GM10266 (cell line): ENCODE results near the gene DEFB123.
"Not testable (repeated sequence)": the region's sequence is repeated elsewhere in the genome, so short reads cannot be mapped to it uniquely, and the experiment has no call there.

Experiments used
- DNase-seq: peaks from one replicate; pipeline ENCODE4 v3.0.0; 2012; ENCODE audit errors: extremely low spot score
- CTCF ChIP-seq: IDR thresholded peaks from 2 replicates; pipeline ENCODE4 v1.5.1; 2012; ENCODE audit warnings: mild to moderate bottlenecking, low read depth; ENCODE audit not compliant: control insufficient read depth, insufficient read depth; ENCODE audit errors: missing control alignments

Gene DEFB123

GRCh38 chr20:31449511-31450414, 9.3 kb downstream of the DEFB123 start:
- DNase-seq, result no peak
- no peak for TF ChIP-seq CTCF

DNA sequence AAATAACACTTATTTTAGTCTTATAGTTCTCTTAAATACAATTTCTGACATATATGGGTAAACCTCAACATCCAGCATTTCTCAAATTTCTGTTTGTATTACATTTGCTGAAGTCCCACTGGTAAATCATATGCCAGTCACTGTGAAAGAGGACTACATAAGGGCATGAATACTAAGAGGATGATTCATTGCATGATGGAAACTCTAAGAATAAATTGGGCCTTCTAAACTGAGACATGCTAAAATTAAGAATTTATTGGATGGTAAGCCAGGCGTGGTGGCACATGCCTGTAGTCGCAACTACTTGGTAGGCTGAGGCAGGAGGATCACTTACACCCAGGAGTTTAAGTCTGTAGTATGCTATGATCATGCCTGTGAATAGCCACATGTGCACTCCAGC, 12.1 kb downstream of the DEFB123 start:
- no peak for DNase-seq
- TF ChIP-seq CTCF, result no peak

DNA sequence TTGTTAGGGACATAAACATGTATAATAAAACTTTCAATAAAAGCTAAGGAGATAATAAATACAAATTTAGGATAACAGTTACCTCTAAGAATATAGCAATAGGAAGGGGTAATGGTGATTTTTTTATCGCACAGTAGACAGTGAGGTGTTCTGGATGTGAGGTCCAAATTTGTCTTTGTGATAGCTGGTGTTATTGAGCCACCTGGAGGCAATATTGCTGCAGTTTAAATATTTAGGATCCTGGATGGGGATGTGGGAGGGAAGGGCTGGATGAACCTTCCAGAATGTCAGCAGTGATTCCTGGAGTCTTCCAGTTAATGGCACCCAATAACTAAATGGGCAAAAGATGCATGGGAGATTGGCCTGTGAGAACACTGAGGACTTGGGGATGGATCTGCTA, 13.9 kb downstream of the DEFB123 start:
- TF ChIP-seq CTCF, result no peak
- DNase-seq, result no peak

DNA sequence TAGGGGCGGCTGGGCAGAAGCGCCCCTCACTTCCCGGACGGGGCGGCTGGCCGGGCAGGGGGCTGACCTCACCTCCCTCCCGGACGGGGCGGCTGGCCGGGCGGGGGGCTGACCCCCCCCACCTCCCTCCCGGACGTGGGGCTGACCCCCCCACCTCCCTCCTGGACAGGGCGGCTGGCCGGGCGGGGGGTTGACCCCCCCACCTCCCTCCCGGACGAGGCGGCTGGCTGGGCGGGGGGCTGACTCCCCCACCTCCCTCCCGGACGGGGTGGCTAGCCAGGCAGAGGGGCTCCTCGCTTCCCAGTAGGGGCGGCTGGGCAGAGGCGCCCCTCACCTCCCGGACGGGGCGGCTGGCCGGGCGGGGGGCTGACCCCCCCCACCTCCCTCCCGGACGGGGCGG, 30.5 kb downstream of the DEFB123 start:
- not testable (repeated sequence) for DNase-seq

DNA sequence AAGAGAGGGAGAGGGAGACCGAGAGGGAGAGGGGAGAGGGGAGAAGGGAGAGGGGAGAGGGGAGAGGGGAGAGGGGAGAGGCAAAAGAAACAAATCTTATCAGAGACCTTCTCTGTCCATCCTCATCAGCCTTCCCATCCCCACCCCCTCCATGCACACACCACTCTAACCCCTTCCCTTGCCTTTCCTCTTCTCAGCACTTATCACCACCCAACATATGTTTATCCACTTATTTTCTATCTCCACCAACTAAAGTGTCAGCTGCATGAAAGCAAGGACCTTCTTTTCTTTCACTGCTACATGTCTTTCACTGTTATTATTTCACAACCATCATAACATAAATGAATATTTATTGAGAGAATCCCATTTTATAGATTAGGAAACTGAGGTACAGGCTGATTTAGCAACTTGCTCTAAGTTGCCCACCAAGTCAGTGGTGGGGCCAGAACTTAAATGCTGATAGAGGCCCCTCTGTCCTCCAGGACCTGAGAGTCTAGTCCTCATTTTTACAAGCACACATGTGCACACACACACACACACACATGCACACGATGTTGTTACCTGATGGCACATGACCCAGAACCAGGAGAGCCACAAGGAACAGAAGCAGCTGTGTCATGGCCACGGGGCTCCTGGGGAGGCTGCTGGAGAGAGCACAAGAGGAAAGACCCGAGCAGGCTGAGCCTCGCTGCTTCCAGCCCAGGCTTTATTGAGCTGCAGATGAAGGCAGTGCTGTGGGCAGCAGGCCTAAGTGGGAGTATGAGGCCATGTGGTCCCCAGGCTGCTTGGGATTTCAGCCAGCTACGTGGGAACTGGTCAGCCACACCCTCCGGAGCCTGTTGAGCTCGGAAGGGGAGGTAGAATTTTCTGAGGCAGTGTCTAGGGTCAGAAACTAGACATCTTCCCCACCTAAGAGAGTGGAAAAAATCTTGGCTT, 32.2 kb downstream of the DEFB123 start:
- no peak for DNase-seq
- no peak for TF ChIP-seq CTCF

- no peak for TF ChIP-seq CTCF
- no peak for DNase-seq
Measured at GRCh38 chr20:31473331-31474096, 33.1 kb downstream of the DEFB123 start.

DNA sequence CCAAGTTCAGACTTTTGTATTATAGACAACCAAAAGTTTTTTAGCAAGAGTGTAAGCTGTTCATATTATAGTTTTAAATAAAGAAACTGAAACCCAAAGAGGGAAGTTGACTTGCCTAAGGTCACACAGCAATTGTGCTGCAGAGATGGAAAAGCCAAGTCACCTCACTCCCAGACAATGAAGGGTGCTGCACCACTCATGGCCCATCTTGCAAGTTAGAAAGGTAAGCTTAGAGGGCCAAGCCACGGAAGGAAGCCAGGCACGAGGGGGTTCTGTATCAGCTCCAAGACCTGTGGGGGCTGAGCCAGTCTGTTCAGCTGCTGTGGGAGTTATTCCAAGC, 33.6 kb downstream of the DEFB123 start:
- no peak for TF ChIP-seq CTCF

More for the DNA sequence above, 33.6 kb downstream of the DEFB123 start:
- peak; percentile 28 for DNase-seq
